Superior temporal gyrus (tissue), 1 donor: ENCODE results near the gene DDOST.
"Not testable (repeated sequence)": the region's sequence is repeated elsewhere in the genome, so short reads cannot be mapped to it uniquely, and the experiment has no call there.

Experiments used
- DNase-seq: peaks from one replicate; pipeline ENCODE4 v3.0.0-alpha.2; 2016; ENCODE audit errors: extremely low spot score

Gene DDOST

DNA sequence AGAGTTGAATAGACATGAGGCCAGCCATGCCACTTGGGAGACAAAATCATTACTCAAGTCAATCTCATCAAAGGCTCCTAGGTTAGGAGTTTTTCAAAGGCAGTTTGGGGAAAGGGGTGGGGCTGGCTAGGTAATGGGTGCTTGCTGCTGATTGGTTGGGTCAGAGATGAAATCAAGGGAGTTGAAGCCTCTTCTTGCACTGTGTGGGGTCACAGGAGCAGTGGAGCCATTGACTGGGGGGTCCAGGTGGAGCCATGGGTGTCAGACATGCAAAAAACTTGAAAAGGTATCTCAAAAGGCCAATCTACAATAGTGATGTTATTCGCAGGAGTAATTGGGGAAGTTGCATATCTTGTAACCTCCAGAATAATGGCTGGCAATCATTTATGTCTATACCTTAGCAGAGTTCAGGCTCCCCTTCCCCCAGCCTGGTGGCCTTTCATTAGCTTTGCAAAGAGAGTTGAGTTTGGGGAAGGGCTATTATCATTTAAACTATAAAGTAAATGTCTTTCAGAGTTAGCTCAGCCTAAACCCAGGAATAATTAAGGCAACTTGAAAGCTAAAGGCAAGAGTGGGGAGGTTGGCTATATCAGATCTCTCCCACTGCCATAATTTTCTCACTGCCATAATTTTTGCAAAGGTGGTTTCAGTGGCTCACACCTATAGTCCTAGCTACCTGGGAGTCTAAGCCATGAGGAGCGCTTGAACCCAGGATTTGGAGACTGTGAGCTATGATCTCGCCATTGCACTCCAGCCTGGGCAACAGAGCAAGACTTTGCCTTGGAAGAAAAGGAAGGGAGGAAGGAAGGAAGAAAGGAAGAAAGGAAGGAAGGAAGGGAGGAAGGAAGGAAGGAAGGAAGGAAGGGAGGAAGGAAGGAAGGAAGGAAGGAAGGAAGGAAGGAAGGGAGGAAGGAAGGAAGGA, 35.7 kb downstream of the DDOST start:
- no peak for DNase-seq

DNA sequence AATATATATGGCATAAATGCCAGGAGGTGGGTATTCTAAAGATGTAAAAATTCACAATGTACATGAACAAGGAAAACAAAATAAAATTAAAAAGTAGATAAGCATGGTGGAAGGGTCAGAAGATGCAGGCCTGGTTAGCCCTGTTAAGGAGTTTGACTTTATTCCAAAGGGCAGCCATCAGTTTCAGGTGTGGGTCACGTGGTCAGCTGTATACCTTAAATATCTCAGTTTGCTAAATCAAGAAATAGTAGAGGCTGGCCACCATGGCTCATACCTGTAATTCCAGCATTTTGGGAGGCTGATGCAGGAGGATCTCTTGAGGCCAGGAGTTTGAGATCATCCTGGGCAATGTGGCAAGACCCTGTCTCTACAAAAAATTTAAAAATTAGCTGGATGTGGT, 36.5 kb downstream of the DDOST start:
- no peak for DNase-seq

DNA sequence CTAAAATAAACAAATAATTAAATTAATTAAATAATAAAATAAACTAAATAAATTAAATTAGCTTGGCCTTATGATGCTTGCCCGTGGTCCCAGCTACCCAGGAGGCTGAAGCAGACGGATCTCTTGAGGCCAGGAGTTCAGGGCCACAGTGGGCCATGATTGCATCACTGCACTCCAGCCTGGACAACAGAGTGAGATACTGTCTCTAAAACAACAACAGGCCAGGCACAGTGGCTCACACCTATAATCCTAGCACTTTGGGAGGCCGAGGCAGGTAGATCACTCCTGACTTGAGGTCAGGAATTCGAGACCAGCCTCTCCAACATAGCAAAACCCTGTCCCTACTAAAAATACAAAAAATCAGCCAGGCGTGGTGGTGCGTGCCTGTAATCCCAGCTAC, 40.2 kb downstream of the DDOST start:
- no peak for DNase-seq

DNA sequence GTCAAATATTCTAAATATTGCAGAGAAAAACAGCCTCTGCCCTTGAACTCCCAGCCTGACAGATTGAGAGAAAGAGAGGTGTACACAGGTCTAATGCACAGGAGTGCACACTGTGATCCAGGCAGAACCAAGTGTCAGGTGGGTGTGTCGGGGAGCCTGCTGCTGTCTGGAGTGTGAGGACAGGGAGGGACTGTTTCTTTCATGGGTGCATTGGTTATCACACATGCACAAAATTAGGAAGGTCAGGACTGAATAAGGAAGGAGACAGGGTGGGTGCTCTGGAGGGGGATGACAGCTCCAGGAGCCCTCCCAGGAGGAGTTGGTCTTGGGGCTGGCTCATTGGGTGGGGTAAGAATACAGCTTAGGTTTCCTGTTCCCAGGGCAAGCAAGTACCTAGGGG, 41.2 kb downstream of the DDOST start:
- DNase-seq, result no peak

DNA sequence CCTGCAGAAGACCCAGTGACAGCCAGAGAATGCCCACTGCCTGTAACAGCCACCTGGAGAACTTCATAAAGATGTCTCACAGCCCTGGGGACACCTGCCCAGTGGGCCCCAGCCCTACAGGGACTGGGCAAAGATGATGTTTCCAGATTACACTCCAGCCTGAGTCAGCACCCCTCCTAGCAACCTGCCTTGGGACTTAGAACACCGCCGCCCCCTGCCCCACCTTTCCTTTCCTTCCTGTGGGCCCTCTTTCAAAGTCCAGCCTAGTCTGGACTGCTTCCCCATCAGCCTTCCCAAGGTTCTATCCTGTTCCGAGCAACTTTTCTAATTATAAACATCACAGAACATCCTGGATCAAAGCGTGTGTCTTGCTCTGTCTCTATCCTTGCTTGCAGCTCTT, 42.6 kb downstream of the DDOST start:
- no peak for DNase-seq

DNA sequence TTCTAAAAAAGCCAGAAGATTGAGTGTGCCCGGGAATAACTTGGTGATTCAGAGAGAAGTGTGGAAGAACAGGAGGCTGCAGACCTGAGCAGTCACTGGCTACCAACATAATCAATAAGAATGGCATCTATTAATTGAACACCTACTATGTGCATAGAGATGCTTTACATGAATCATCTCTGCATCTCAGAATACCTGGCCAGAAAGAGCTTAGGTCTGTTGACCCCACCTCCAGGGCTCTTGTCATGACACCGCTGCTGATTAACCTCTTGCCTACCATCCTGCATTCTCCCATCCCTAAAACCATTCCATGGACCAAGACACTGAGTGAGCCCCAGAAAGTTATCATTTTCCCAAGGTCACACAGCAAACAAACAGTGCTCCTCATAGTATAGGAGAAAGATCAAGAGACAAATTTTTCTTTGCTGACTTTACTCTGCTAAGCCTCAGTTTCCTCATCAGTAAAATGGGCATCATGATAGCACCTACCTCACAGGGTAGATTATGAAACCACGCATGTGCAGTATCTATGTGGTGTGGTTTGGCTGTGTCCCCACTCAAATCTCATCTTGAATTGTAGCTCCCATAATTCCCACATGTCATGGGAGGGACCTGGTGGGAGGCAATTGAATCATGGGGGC, 44.2 kb downstream of the DDOST start:
- no peak for DNase-seq

DNA sequence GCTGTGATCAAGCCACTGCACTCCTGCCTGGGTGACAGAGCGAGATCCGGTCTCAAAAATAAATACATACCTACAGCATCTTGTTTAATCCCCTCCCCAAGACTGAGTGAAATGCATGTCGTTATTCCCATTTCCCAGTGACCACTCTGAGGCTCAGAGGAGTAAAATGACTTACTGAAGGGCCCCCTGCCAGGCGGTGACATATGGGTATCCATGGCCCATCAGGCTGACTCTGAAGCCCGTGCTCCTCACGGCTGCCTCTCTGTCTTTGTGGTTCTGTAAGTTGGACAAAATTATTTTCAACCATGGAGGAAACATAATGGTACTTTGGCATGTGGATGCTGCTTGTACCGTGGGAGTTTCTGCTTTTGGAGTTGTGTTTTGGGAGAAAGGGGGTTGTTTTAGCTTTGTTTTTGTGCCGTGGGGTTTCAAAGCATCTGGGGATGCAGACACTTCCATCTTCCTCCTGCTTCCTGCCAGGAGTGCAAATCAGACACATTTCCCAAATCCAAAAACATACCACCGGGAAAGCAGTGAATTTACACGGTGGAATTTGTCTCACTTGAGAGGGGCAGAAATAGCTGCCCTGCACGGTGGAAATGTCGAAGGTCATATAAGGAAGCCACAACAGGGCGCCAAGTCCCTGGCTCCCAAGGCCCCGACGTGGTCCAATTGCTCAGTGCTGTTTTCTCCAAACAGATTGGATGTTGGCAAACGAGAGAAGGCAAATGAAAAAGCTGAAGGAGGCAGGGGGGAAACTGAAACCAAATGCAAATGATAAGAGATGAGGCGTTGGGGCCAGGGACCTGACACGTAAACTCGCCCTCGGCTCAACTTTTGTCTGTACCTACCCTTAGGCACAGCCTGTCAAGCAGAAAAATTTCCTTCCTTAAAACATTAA, 45.0 kb downstream of the DDOST start:
- no peak for DNase-seq

DNA sequence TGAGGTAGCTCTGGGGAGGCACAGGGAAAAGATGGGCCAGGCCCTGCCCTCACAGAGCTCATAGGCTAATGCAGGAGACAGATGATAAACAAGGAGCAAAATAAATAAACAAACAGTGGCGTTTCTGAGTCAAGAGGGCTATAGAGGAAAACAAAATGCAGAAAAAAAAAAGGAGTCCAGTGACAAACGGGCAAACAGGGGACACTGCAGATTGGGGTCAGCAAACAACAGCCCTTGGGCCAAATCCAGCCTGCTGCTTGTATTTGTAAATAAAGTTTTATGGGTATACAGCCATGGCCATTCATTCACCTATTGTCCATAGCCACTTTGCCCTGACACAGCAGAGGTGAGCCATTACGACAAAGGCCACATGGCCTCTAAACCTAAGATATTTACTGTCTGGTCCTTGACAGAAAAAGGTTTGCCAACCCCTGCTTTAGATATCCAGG, 47.0 kb downstream of the DDOST start:
- DNase-seq, result no peak

DNA sequence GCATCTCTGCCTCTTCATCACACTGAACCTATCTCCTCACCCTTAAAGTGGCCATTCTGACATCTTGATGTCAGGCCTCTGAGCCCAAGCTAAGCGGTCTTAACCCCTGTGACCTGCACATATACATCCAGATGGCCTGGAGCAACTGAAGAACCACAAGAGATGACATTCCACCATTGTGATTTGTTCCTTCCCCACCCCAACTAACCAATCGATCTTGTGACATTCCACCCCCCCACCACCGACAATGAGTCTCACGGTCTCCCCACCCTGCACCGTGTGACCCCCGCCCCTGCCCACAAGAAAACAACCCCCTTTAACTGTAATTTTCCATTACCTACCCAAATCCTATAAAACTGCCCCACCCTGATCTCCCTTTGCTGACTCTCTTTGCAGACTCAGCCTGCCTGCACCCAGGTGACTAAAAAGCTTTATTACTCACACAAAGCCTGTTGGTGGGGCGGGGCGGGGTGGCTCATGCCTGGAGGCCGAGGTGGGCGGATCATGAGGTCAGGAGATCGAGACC, 48.9 kb downstream of the DDOST start:
- DNase-seq, result no peak

DNA sequence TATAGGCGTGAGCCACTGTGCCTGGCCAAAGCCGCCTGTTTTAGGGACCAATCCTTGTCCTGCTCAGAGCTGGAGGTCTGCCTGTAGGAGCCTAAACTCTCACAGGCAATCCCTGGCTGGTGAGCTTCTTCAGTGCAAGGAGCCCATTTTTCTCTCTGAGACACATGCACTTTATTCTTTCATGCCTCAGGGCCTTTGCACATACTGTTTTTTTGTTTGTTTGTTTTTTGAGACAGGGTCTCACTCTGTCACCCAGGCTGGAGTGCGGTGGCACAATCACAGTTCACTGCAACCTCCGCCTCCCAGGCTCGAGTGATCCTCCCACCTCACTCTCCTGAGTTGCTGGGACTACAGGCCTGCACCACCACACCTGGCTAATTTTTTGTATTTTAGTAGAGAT, 49.5 kb downstream of the DDOST start:
- no peak for DNase-seq

DNA sequence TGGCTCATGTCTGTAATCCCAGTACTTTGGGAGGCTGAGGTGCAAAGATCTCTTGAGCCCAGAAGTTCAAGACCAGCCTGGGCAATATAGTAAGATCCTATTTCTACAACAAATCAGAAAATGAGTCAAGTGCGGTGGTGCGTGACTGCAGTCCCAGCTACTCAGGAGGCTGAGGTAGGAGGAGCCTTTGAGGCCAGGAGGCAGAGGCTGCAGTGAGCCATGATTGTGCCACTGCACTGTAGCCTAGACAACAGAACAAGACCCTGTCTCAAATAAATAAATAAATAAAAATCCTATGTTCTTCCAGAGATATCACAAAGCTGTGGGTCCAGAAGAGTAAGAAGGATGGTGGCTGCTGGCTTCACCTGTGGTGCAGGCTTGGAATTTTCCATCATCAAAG, 50.2 kb downstream of the DDOST start:
- DNase-seq, result no peak

DNA sequence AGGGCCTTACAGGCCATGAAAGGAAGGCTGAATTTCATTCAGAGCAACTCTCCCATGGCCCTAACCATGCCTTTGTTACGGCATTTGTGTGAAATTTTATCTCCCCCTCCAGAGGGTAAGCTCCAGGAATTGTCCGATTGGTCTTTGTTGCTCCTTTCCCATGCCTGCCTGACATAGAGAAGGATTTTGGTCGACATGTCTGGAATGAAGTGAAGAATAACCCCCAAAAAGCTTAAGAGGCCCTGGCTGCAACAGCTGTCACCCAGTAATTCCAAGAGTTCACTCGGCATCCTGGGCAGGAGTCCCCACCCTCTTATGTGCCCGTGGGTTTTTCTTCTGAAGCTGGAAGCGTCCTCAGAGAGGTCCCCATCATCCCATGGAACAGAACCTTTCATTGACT, 51.6 kb downstream of the DDOST start:
- DNase-seq, result no peak

DNA sequence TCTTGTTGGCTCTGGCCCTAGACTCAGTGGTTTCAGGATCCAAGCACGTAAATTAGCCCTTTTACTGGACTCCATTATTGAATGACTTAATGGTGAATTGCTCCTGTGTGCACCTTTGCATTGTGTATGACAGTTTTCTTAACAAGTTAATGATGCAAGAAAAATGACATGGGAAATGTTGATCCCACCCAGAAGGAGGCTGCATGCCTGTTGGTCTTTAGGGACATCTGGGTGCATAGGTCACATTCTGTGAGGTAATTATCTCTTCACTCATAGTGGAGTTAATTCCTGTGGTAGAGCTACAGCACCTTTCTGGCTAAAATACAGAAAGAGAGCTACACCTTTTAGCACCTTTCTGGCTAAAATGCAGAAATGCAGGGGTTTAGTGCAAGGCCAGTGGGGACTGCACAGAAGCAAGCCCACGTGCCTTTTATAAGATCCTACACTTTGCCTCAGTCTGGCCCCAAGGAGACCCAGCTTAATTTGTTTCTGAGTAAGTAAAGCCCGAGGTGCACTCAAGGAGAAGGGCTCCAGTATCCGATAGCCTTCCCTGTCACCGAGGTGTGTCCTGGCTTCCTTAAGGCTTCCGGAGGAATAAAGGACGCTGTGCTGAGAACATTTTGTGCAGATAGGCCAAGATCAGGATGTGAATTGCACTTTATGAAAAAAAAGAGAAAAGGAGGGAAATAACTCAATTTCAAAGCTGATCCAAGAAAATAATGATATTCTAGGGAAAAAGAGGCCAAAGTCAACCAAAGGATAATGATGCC, 54.2 kb downstream of the DDOST start:
- not testable (repeated sequence) for DNase-seq

DNA sequence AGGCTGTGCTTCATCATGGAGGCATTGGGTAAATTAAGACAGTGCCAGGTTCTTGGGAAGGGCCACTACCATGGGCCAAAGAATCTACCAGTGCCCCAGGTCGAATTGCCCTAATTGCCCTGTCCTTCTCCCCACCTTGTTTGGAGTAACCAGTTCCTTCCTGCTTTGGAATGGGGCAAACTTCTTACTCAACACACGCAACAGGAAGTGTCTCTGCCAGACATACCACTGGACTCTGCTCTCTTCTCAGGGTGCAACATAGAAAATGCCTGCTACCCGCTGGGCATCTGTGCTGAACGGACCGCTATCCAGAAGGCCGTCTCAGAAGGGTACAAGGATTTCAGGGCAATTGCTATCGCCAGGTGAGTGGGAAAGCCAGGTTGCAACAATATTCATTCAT, 56.5 kb downstream of the DDOST start:
- DNase-seq, result no peak

DNA sequence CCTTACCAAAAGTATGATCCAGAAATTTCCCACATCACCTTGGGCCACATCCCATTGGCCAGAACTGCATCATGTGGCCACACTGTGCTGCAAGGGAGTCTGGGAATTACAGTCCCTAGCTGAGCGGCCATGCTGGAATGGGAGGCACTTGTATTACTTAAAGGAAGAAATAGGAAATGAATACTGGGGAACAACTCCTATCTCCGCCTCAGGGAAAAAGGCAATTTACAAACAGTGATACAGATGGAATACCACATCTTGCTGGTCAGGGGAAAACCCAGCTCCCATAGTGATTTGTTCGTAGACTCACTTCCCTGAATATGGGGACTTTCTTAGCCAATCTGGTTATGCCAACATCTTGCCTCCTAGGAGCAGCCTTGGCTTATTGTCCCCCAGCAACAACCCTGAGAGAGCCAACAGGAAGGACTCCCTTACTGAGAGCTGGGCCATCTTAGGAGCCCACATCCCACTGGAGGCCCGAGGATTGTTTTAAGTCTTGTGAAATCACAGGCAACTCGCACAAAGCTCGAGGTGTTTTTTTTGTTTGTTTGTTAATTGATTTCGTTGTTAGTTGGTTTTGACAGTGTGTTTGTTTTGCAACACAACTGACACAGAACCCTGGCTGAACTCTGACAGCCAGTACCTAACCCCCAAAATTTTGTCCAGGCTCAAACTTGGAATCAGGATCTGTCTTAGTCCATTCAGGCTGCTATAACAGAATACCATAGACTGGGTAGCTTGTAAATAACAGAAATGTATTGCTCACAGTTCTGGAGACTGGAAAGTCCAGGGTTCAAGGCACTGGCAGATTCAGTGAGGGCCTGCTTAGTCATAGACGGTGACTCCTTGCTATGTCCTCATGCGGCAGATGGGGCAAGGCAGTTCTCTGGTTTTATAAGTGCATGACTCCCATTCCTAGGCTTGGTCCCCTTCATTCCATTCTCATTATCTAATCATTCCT, 57.4 kb downstream of the DDOST start:
- DNase-seq, result no peak

DNA sequence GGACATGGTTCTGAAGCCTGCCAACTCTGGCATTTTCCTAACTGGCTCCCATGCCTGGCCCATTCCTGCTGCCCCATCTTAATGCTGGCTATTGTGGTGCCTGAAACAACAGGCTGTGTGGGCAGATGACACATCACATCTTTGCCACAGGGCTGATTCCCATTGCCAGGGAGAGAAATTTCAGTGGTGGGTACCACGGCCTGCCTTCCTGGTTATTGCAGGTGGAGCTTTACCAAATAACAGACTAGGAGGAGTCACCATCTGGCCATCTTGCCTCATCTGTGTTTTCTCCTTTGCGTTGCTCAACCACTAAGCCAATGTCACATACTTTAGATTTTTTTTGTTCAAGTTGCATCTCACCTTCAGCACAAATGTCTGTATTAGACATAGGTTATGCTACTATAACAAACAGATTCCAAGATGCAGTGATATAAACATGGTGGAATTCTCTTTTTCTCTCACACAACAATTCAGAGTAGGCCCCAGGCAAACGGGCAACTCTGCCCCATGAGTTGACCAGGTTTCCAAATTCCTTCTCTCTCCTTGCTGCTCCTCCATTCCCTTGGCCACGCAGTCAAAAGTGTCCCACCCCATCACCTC, 58.2 kb downstream of the DDOST start:
- no peak for DNase-seq
